HG03196 (cell line): ENCODE results near the gene MYADML2.

ENCODE experiments used
- ATAC-seq: cut with Tn5 transposase; IDR thresholded peaks from one replicate; pipeline ENCODE4 v1.9.1; 2021; ENCODE audit not compliant: unreplicated experiment

The MYADML2 gene

GRCh38 chr17:81978524-81979298, 31.7 kb upstream of the MYADML2 start:
- no peak for ATAC-seq

- peak; percentile 71 for ATAC-seq
Measured at GRCh38 chr17:81977211-81977808, 30.3 kb upstream of the MYADML2 start, which contains the start of gene ASPSCR1. Gene ASPSCR1, plus strand, starts transcription at chr17:81977629. Its CDS starts 18 bp downstream, at chr17:81977647.

DNA sequence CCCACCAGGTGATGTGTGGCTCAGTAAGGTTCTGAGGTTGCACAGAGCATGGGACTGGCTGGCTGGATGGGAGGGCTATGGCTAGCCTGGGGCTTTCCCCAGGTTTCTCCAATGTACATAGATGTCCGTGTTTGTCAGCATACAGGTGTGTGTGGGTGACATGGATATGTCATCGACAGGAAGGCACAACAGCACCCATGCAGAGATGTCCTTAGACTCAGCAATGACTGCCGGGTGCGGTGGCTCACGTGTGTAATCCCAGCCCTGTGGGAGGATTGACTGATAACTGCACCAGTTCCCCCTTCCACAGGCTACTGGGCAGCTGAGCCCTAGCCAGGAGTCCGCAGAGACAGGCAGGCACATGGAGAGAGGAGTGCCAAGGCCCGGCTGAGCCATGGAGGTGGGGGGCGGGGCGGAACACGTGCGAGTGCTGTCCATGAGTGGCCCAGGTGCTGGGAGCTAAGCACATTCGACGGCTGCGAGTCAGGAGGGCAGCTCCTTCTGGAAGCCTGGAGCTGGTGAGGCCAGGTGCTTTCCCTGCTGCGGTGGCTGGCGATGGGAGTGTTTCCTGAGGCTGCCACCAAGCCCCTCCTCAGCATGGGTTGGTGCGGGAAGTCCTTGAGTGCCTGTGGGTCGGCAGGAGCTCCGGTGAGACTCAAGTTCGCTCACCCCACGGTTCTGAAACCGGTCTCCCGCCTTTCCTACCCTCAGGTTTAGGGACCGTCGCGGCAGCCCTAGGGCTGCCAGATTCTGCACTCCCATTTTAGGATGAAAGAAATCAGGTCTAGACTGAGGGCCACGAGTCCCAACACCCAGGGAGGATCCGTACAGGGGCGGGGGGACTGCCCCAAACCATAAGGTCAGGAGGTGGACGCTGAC, 29.5 kb upstream of the MYADML2 start:
- peak; percentile 8 for ATAC-seq

GRCh38 chr17:81973432-81973831, 26.4 kb upstream of the MYADML2 start:
- no peak for ATAC-seq

GRCh38 chr17:81968850-81969812, 22.1 kb upstream of the MYADML2 start:
- ATAC-seq, result no peak

DNA sequence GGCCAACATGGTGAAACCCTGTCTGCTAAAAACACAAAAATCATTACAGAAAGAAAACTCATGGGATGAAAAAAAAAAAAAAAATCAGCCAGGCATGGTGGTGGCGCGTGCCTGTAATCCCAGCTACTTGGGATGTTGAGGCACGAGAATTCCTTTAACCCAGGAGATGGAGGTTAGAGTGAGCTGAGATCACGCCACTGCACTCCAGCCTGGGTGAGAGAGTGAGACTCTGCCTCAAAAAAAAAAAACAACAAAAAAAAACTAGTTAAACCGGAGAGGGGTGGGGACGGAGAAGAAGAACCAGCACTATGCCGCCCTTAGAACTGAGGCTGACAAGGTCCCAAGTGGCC, 21.3 kb upstream of the MYADML2 start:
- no peak for ATAC-seq

DNA sequence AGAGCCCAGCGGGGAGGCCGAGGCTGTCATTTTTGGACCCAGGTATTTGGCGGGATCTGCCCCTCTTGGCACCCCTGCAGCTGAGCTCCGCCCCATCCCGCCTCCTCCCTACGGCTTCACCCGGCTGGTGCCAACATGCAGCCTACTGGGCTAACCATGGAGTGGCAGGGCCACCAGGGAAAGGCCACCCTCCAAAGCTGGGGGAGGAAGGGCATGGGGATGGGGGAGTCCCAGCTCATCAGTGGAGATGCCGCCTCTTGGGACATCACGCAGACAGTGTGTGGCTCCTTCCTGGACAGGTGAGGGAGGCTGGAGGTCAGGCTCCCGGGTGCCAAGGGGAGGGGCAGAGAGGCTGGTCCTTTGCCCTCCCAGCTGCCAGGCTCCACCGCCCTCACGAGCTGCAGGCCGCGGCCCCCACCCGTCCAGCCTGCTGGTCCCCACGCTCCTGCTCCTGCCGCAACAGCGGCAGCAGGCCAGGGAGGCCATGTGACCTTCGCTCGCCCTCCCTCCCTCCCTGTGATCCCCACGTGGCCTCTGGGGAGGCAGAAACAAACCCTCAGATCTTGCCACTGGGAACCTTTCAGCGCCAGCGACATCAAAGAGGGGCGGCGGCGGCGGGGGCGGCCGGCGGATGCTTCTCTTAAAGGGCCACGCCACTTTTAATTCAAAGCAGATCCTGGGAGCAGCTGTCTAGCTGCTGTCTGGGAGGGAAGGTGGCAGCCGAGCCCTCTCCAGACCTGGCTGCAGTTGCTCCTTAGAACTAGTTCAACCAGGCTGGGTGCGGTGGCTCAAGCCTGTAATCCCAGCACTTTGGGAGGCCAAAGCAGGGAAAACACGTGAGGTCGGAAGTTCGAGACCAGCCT, 20.7 kb upstream of the MYADML2 start:
- no peak for ATAC-seq

DNA sequence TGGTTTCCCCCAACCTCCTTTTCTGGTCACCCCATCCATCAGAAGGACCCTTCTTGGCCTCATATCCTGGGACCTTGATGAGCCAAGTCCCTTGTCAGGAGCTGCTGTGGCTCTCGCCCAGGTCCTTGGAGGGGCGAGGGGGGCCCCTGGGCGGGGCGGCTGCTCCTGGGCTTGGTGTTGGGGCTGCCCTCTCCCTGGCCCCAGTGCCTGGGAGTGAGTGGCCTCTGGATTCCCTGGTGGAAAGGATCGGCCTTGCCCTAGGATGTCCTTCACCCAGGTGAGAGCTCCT, 20.2 kb upstream of the MYADML2 start:
- ATAC-seq, result no peak

DNA sequence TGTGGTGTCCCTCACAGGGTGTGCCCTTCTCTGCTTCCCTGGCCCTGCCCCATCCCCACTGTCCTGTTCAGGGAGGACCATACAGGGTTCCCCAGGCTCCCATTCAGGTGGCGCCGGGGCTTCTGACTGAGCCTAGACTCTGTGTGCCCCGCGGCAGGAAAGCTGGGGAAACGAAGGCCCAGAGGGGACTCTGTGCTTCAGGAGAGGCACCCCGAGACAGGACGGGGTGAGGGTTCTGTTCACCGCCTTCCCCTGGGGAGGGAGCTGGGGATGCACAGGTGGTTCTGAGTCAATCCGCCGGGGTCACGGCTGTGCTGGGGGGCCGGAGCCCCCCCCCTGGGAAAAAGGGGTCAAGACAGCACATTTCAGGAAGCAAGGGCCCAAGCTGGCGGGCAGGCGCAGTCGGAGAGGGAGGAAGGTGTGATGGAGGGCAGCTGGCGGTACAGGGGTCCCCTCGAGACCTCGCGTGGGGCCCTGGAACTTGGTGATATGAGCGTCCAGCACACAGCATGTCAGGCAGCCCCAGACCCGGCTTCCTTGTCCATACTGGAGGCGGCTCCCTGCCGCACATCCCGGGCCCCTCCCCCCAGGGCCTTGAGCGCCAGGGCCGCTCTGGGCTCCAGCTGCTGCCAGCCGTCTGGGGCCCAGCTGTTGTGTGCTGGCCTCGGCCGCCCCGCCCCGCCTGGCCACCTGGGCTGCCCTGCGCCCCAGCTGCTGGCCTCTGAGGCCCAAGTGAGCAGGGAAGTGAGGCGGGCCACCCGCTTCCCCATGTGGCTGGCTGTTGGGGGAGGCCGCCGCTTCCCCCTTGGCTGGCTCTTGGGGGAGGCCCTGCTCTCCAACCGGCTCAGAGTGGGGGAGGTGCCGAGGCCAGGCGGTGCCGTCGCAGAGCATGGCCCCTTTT, 19.6 kb upstream of the MYADML2 start:
- no peak for ATAC-seq

GRCh38 chr17:81964081-81964849, 17.2 kb upstream of the MYADML2 start:
- no peak for ATAC-seq

- ATAC-seq, result no peak
Measured at GRCh38 chr17:81962499-81963441, 15.7 kb upstream of the MYADML2 start.

DNA sequence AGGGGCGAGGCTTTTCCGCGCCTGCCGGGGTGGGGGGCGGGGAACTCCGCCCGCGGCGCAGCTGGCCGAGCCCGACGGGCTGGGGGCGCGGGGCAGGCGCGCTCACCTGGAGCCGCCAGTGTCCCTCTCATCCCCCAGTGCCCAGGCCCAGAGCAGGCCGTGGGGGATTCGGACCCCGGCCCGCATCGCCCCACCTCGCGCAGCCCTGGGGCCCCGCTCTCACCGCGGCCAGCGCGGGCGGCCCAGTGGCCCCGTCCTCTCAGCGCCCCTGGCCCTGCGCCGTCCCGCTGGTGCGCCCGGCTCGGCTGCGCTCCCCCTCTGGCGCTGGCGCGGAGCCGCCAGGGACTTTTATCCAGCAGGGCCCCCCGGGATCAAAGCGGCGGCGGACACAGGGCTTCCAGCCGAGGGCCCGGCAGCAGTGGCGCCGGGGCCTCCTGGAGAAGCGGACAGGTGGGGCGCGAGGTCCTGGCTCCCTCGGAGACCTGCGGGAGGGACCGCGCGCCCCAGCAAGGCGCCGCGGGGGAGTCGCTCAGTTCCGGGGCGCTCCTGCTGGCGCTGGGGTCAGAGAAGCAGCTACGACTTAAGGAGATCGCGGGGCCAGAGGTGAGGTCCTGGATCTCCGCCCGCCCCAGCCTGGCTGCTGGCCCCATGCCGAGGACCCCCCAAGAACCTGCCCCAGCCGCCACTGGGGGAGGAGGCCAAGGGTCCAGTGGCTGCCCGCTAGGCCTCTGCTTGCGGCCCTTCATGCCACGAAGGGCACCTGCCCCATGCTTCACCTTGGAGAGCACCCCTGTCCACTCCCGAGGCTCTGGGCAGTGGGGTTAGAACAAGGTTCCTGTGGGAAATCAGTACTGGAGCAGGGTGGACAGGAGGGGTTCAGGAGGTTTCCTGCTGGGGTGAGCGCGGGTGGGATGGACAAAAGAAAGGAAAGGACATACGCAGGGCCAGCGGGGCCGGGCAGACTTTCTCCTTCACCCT, 14.8 kb upstream of the MYADML2 start:
- ATAC-seq, result no peak

DNA sequence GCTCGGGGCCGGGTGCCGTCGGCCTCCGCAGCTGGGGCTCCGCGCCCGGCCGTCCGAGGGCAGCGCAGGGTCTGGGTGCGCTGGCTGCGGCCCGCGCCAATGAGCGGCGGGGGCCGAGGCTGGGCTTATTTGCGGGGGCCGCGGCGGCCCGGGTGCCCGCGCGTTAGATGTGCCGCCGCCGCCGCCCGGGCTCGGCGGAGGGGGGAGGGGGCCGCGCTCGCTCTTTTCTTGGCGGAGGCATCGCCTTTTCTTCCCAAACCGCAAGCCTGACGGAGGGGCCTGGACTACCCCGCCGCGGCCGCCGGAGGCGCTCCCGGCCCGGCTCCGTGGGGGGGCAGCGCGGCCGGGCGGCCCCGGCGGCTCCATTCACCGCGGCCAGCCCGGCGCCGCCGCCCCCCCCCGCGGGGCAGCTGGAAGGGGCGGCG, 14.1 kb upstream of the MYADML2 start, which contains the start of gene NOTUM:
Gene NOTUM, minus strand, starts transcription at position 101 of the 425 bp plus-strand sequence. CDS start 278 bp downstream, outside the sequence.
- no peak for ATAC-seq

GRCh38 chr17:81960130-81960958, 13.3 kb upstream of the MYADML2 start:
- ATAC-seq, result no peak
